ENCODE data around the gene DLG2.

- no peak for TF ChIP-seq CTCF (IDR thresholded peaks at IDR 0.05 in 4 of 5, conservative IDR thresholded peaks at IDR 0.05 in 1 of 5)
- TF ChIP-seq POLR2A (IDR thresholded peaks at IDR 0.05) = no peak
Measured at GRCh38 chr11:85438328-85438727, 188.8 kb downstream of the DLG2 start.
